HFF-Myc (cell line): ENCODE measurements around the gene RNASET2.

Experiments
- DNase-seq: peaks from one replicate; pipeline ENCODE4 v3.0.0-alpha.2; 2011; ENCODE audit warnings: low read depth; ENCODE audit errors: extremely low read depth
- H3K4me3 ChIP-seq: replicated peaks from 2 replicates; pipeline ENCODE4 v1.5.1; 2011; ENCODE audit warnings: low read depth, mild to moderate bottlenecking, control low read depth, low read length
- CTCF ChIP-seq: IDR thresholded peaks from 2 replicates; pipeline ENCODE4 v1.5.1; 2012; ENCODE audit warnings: mild to moderate bottlenecking, low read depth, low read length, control low read depth; ENCODE audit errors: missing control alignments

Gene RNASET2

GRCh38 chr6:166934174-166934573 is 22.2 kb downstream of the RNASET2 start:
- no peak for DNase-seq
- no peak for TF ChIP-seq CTCF
- no peak overlapping the region for H3K4me3 ChIP-seq

- no peak for DNase-seq
- TF ChIP-seq CTCF, result no peak
- no peak overlapping the region for H3K4me3 ChIP-seq
Measured at GRCh38 chr6:166933396-166933795, 23.0 kb downstream of the RNASET2 start.

GRCh38 chr6:166932616-166933015 is 23.7 kb downstream of the RNASET2 start:
- no peak for DNase-seq
- H3K4me3 ChIP-seq, result no peak overlapping the region
- no peak for TF ChIP-seq CTCF

- no peak overlapping the region for H3K4me3 ChIP-seq
- no peak for TF ChIP-seq CTCF
- DNase-seq, result no peak
Measured at GRCh38 chr6:166932116-166932515, 24.2 kb downstream of the RNASET2 start.

GRCh38 chr6:166931426-166931970 is 24.9 kb downstream of the RNASET2 start:
- no peak for TF ChIP-seq CTCF

GRCh38 chr6:166930354-166930891 is 25.9 kb downstream of the RNASET2 start:
- no peak for TF ChIP-seq CTCF
- no peak overlapping the region for H3K4me3 ChIP-seq
- DNase-seq, result no peak

More at GRCh38 chr6:166931426-166931970, 24.9 kb downstream of the RNASET2 start:
- no peak for DNase-seq
- no peak overlapping the region for H3K4me3 ChIP-seq

- no peak for DNase-seq
- no peak overlapping the region for H3K4me3 ChIP-seq
- TF ChIP-seq CTCF, result no peak
Measured at GRCh38 chr6:166929542-166930189, 26.7 kb downstream of the RNASET2 start.
